C4-2B (cell line): Measurements from ENCODE around the gene RTN1.

Experiments
- ZFX ChIP-seq: fragments of 450-650 bp; IDR thresholded peaks from 2 replicates; pipeline ENCODE4 v1.6.1; 2017
- TF ChIP-seq, protein P1 (sequence below): fragments of 450-650 bp; conservative IDR thresholded peaks from 2 replicates; pipeline ENCODE4 v1.5.1; 2017; ENCODE audit warnings: mild to moderate bottlenecking

DNA sequence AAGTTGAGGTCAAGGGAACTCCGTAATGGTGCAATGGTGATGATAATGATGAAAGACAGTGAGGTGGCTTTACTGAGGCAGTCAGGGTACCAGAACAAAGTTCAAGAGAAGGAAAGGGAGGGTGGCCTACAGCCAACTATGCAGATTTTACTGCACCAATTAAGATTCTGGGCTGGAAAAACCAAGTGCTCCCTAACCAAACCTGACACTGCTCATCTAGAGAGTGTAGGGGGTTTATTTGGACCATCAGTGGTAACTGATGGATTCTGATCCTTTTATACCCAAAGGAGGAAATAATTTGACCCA is 49.8 kb upstream of the RTN1 start:
- TF ChIP-seq, protein P1, sequence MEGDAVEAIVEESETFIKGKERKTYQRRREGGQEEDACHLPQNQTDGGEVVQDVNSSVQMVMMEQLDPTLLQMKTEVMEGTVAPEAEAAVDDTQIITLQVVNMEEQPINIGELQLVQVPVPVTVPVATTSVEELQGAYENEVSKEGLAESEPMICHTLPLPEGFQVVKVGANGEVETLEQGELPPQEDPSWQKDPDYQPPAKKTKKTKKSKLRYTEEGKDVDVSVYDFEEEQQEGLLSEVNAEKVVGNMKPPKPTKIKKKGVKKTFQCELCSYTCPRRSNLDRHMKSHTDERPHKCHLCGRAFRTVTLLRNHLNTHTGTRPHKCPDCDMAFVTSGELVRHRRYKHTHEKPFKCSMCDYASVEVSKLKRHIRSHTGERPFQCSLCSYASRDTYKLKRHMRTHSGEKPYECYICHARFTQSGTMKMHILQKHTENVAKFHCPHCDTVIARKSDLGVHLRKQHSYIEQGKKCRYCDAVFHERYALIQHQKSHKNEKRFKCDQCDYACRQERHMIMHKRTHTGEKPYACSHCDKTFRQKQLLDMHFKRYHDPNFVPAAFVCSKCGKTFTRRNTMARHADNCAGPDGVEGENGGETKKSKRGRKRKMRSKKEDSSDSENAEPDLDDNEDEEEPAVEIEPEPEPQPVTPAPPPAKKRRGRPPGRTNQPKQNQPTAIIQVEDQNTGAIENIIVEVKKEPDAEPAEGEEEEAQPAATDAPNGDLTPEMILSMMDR, result no peak
- no peak for TF ChIP-seq ZFX
